SU-DHL-6 (cell line): Measurements from ENCODE around the gene CFDP1.

Experiments
- EZH2phosphoT487 ChIP-seq: fragments of 200-600 bp; sonication (generic), shearing (Covaris generic); conservative IDR thresholded peaks from 2 replicates; pipeline ENCODE4 v1.6.1; 2018; ENCODE audit warnings: mild to moderate bottlenecking, antibody characterized with exemption, low read length, moderate library complexity, mixed read lengths
- TF ChIP-seq, protein P1 (sequence below): fragments of 200-600 bp; sonication (generic); IDR thresholded peaks from one replicate; pipeline ENCODE4 v1.5.1; 2017; ENCODE audit warnings: antibody characterized with exemption, mild to moderate bottlenecking, low read length, moderate library complexity; ENCODE audit not compliant: insufficient read depth, poor library complexity, severe bottlenecking

DNA sequence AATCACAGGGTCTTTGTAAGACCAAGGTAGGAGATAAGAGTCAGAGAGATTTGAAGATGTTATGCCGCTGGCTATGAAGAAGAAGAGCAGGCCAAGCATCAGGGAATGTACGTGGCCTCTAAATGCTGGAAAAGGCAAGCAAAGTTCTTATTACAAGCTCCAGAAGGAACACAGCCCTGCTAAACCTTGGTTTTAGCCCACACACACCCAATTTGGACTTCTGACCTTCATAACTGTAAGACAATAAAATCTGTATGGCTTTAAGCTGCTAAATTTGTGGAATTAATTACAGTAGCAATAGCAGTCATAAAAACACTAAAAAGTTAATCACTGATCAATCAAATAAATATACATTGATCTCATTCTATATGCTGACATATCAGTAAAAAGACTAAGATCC lies 25.1 kb upstream of the CFDP1 start:
- TF ChIP-seq, protein P1, sequence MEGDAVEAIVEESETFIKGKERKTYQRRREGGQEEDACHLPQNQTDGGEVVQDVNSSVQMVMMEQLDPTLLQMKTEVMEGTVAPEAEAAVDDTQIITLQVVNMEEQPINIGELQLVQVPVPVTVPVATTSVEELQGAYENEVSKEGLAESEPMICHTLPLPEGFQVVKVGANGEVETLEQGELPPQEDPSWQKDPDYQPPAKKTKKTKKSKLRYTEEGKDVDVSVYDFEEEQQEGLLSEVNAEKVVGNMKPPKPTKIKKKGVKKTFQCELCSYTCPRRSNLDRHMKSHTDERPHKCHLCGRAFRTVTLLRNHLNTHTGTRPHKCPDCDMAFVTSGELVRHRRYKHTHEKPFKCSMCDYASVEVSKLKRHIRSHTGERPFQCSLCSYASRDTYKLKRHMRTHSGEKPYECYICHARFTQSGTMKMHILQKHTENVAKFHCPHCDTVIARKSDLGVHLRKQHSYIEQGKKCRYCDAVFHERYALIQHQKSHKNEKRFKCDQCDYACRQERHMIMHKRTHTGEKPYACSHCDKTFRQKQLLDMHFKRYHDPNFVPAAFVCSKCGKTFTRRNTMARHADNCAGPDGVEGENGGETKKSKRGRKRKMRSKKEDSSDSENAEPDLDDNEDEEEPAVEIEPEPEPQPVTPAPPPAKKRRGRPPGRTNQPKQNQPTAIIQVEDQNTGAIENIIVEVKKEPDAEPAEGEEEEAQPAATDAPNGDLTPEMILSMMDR = no peak
- no peak for TF ChIP-seq EZH2phosphoT487
